Subcutaneous adipose tissue (tissue), 4 donors: ENCODE data around the gene VPS4A. TPM values are rescaled to one million over a fixed set of nuclear protein-coding genes. Genes with fewer than 3 reads are reported as not detected.

Experiments
- CTCF ChIP-seq: fragments of 450-650 bp; IDR thresholded peaks from one replicate; pipeline ENCODE4 v1.5.1; 2016; ENCODE audit warnings: low read depth, mild to moderate bottlenecking, control low read depth, antibody characterized with exemption, moderate library complexity
- total RNA-seq, 4 donors: library from RNA; depleted of rRNA; stranded (reverse); fragments of >200 nt; gene quantifications; one replicate each; pipeline ENCODE4 v1.1.0, GENCODE V29; 2016

Gene VPS4A
- 10 to 100 TPM; 21.4 to 50.1 (median 27.6) TPM for total RNA-seq

GRCh38 chr16:69310653-69311532 lies at the start of gene VPS4A:
Gene VPS4A, plus strand, starts transcription at chr16:69311350. Its CDS starts 162 bp downstream, at chr16:69311512.
- TF ChIP-seq CTCF: no peak

GRCh38 chr16:69266334-69267063 lies 44.7 kb upstream of the VPS4A start:
- TF ChIP-seq CTCF: no peak

DNA sequence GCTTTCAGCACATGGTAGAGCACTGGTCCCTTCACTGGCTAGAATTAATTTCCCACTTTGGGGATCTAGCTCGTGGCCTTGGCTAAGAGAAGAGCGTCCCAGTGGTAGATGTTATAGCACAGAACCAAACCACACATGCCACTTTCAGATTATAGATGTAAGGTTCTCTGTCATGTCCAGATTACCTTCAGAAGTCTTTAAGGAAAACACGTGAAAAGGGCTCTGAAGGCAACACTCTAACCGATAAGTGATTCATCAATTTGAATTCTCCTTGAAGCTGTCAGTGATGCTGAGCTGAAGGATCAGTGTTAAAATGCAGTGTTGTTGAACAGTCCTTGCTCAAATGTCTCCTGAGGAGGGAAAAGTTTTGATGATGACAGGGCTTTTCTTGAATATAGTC lies 43.5 kb upstream of the VPS4A start:
- no peak for TF ChIP-seq CTCF

DNA sequence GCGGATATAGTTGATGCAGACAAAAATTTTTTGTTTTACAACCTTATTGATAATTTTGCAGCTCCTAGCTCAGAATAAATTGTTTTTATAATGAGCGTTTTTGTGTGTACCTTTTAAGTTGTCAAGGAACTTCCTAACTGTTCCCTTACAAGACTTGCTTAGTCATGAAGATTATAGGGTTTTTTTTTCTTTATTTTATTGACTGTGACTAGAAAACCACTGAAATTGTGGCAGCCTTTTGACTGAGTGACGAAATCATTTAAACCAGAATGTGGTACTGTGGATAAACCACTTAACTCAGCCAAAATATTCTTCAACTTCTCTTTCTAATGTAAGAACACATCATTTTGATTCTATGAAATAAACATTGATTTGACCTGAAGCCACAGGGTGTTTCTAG lies 40.8 kb upstream of the VPS4A start:
- no peak for TF ChIP-seq CTCF

GRCh38 chr16:69270831-69271230 lies 40.3 kb upstream of the VPS4A start:
- no peak for TF ChIP-seq CTCF

DNA sequence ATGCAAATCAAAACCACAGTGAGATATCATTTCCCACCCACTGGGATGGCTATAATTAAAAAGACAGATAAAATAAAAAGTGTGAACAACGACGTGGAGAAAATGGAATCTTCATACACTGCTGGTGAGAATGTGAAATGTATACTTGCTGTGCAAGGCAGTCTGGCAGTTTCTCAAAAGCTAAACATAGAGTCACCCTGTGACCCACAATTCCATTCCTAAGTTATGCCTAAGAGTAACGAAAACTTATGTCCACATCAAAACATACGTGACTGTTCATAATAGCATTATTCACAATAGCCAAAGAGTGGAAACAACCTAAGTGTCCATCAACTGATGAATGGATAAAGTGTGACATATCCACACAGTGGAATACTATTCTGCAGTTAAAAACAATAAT lies 38.1 kb upstream of the VPS4A start:
- TF ChIP-seq CTCF: no peak

DNA sequence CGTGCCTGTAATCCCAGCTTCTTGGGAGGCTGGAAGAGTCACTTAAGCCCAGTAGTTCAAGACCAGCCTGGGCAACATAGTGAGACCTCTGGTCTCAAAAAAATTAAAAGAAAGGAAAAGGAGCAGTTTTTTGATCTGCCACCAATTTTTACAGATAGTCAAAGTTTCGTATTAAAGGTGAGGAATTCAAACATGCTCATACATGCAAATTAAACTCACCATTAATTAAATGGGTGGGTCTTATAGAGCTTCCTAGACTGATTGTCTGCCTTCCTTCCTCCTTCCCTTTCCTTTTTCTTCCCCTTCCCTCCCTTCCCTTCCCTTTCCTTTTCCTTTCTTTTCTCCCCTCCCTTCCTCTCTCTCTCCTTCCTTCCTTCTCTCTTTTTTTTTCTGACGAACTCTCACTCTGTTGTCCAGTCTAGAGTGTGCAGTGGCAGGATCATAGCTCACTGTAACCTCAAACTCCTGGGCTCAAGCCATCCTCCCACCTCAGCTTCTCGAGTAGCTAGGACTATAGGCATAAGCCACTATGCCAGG lies 36.4 kb upstream of the VPS4A start:
- TF ChIP-seq CTCF: no peak
